HG03565 (cell line): ENCODE measurements around the gene MAP10.
"Not testable (repeated sequence)": the region's sequence is repeated elsewhere in the genome, so short reads cannot be mapped to it uniquely, and the experiment has no call there.

ENCODE experiments used
- ATAC-seq: cut with Tn5 transposase; IDR thresholded peaks from one replicate; pipeline ENCODE4 v1.9.1; 2021; ENCODE audit warnings: mild to moderate bottlenecking, moderate library complexity; ENCODE audit not compliant: unreplicated experiment

MAP10 gene, protein sequence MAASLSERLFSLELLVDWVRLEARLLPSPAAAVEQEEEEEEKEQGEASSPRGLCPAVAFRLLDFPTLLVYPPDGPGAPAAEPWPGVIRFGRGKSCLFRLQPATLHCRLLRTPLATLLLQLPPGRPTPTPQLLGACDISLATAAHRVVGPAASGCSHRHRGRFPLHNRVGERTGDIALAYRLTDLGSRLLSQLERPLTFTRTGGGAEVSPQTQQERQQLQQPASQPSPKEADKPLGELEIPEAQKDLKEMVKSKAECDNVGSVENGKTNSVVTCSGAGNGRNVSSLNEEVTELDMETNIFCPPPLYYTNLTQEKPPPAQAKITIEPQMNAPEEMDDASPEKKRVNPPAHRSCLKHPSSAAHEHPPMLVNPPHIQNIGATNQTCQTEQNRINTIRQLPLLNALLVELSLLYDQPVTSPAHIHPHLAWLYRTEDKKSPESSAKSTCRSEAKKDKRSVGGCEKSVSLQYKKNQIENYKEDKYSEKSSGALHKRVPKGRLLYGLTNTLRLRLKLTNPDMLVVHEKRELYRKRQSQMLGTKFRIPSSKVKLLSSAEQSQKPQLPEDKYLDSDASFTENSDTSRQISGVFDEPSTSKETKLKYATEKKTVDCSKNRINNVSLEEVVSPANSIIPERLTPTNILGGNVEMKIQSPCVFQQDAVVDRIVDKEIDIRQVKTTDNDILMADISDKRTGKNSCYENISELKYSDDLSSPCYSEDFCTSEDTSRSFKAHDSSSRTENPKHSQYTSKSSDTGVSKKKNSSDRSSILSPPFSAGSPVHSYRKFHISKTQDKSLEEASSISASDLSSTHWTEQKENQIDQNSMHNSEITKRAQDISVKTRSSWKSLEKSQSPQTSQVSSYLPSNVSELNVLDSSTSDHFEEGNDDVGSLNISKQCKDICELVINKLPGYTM

DNA sequence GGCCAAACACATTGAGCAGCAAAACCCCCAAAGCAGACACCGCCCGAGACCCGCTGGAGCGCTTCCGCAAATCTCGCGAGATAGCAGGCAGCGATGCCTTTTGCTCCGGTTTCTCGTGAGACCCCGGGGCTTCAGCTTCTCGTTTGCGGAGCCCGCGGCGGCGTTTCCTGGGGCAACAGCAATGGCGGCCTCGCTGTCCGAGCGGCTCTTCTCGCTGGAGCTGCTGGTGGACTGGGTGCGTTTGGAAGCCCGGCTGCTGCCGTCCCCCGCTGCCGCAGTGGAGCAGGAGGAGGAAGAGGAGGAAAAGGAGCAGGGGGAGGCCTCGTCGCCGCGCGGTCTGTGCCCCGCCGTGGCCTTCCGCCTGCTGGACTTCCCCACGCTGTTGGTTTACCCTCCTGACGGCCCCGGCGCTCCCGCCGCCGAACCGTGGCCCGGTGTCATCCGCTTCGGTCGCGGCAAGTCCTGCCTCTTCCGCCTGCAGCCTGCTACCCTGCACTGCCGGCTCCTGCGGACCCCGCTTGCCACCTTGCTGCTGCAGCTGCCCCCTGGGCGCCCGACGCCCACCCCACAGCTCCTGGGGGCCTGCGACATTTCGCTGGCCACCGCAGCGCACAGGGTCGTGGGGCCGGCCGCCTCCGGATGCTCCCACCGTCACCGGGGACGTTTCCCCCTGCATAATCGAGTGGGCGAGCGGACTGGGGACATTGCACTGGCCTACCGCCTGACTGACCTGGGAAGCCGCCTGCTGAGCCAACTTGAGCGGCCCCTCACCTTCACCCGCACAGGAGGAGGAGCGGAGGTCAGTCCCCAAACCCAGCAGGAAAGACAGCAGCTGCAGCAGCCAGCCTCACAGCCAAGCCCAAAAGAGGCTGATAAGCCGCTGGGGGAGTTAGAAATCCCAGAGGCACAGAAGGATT, at the start of gene MAP10:
Gene MAP10, plus strand, starts transcription at position 148 of the 917 bp plus-strand sequence. Its CDS starts 34 bp downstream, at position 182.
- peak; percentile 66 for ATAC-seq

DNA sequence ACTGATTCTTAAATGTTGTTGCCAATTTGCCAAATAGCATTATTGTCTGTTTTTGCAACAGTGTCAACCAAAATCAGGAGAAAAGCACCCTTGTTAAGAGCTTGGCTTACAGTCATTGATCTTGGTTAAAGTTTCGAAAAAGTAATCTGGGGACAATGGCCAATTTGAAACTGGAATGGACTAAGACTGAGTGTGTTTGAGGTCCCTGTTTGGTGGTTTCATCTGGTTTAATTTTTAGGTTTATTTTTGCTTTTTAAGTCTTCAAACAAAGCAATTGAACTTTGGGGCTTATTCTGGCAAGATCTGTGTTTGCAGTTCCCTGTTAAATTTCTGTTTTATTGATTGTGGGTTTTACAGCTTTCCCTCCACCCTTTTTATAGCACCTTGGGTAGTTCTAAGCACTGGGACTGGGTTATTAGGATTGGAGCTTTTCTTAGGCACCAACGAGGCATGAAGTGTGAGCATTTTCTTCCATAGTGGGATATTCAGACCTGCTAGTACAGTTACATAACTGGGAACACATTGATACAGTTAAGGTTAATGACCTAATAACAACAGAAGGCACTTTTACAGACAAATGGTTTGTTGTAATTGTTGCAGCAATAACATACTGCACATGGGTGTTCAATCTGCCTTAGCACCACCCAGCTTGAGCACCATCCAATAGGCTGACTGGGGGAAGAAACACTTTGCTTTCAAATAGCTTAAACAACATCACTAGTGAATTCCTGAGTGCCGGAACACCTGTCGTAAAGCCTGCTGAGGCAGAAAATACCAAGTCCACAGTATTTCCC, 40.6 kb upstream of the MAP10 start:
- ATAC-seq: no peak

DNA sequence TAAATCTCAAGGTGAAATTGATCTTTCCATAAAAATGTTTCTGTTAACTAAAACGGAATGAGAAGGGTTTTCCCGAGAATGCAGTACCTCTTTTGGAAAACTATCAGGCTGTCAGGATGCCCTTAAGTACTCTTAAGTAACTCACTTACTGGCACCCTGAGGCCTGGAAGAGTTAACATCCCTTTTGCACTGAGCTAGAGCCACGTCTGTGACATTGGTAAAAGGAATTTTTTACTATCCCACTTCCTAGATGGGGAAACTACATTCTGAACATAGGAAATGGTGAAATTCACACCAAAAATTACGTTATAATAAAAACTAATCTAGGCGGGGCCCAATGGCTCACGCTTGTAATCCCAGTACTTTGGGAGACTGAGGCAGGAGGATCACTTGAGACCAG, 39.7 kb upstream of the MAP10 start:
- no peak for ATAC-seq

DNA sequence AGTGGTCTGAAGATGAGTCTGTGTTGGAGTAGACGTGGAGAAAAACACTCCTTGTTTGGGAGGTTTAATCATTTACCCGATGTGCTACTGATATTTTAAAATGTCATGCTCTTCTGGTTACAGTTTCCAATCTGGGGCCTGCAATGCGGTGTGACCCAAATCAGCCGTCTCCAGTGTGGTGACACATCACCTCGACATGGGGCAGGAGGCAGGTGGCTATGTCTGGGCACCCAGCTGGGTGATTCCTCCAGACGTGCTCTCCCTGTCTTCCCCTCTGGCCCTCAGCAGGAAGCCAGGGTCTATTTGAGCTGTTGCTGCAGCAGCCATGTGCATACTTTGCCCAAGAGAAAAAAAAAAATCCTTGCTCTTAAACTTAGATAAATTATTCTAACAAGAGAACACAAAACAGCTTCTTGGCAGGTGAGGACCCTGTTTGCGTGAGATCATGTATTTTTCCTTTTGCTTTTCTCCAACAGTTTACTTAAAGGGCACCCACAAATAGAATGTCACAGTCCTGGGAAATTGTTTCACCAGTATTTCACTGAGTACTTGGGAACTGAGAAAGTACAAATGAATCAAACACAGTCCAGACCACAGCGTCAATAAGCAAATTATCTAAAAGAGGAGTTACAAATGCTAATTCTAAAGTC, 38.9 kb upstream of the MAP10 start:
- no peak for ATAC-seq

- no peak for ATAC-seq
Measured at GRCh38 chr1:232766904-232767303, 38.3 kb upstream of the MAP10 start.

DNA sequence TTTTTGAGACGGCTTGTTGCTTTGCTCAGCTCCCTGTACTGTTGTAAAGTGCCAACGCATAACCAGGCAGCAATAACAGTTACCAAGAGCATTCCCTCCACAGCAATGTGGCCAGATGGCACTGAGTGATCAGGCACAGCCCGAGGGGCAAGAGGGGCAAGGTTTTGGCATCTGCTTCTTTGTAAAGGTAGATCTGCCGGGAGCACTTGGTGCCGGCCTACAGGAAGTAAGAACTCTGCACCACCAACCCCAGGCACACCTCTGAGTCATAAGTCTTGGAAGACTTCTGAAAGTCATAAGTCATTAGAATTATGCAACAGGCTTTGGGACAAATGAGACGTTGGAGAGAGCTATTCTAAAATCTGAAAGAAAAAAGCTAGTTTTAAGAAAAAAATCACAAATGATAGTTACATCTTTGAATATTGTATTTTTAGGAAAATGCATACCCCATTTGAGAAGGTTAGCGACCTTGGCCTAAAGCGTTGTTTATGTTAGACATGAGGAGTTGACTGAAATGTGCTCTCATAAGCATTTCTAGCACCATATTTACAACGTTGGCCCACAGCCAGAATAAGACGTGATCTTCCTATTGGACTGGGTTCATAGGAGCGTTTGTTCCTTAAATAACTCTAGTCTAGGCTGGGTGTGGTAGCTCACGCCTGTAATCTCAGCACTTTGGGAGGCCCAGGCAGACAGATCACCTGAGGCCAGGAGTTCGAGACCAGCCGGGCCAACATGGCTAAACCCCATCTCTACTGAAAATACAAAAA, 37.7 kb upstream of the MAP10 start:
- ATAC-seq: no peak

GRCh38 chr1:232768793-232769192, 36.4 kb upstream of the MAP10 start:
- no peak for ATAC-seq

GRCh38 chr1:232769733-232770132, 35.5 kb upstream of the MAP10 start:
- no peak for ATAC-seq

- ATAC-seq: no peak
Measured at GRCh38 chr1:232773752-232774151, 31.5 kb upstream of the MAP10 start.

DNA sequence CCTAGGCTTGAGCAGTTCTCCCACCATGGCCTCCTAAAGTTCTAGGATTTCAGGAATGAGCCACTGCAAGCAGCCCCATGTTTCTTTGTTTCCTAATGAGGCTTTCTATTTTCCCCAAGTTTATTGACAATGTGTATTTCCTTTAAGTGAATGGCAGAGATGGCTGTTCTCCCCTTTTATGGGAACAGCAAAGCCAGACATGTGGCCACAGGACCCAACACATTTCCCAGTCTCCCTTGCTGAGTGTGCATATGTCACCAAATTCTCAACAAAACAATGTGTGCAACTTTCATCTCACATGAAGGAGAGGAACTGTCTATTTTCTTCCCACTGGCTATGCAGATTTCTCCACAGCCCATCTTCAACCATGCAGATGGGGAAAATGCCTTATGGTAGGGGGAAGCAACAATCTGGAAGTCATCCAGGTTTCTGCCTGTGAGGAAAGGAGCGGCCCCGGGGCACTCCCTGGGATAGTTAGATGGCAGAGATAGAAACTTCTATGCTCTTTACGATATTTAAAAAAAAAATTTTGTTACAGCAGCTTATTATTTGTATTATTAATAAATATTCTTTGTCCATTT, 28.6 kb upstream of the MAP10 start:
- no peak for ATAC-seq

DNA sequence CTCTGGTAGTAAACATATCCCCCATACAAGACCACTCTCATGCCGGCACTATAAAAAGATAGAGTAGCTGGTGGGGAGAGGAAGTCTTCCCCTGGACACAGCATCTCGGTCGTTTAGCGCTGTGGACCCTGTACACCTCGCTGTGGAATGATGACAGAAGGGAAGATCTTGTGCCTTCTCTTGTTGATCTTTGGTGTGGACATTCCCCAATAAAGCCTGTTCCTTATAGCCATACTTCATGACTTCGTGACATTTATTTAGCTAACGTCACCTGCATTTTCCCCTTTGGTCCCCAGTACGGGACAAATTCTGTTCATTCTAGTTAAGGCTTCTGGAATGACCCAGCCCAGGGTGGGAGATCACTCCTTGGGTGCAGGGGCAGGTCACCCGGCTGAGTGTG, 24.9 kb upstream of the MAP10 start:
- no peak for ATAC-seq

- ATAC-seq: no peak
Measured at GRCh38 chr1:232784794-232785193, 20.4 kb upstream of the MAP10 start.

- not testable (repeated sequence) for ATAC-seq
Measured at GRCh38 chr1:232785630-232786029, 19.6 kb upstream of the MAP10 start.

GRCh38 chr1:232786845-232787455, 18.3 kb upstream of the MAP10 start:
- no peak for ATAC-seq

- no peak for ATAC-seq
Measured at GRCh38 chr1:232788235-232788872, 16.9 kb upstream of the MAP10 start.

GRCh38 chr1:232789651-232790050, 15.6 kb upstream of the MAP10 start:
- ATAC-seq: no peak

- no peak for ATAC-seq
Measured at GRCh38 chr1:232792949-232793348, 12.3 kb upstream of the MAP10 start.
